Endothelial cell of hepatic sinusoid (primary cell): ENCODE measurements around the gene ANKH.
"Not testable (repeated sequence)": the region's sequence is repeated elsewhere in the genome, so short reads cannot be mapped to it uniquely, and the experiment has no call there.

ENCODE experiments used
- in situ Hi-C: cut with HindIII; loops from 2 replicates; pipeline ENCODE4 v1.10.0; 2017; ENCODE audit warnings: low sequenced_read_pairs

The ANKH gene

GRCh38 chr5:14859150-14859549 is 12.4 kb downstream of the ANKH start:
- in situ Hi-C loops = no loop called here

GRCh38 chr5:14855366-14855765 is 16.2 kb downstream of the ANKH start:
- in situ Hi-C loops = no loop called here

GRCh38 chr5:14854799-14855198 is 16.8 kb downstream of the ANKH start:
- in situ Hi-C loops = loop anchor here (5.0 kb wide), 1 partner anchor 87 kb away; no protein-coding TSS in a partner anchor

- in situ Hi-C loops = loop anchor here (5.0 kb wide), 1 partner anchor 86 kb away; no protein-coding TSS in a partner anchor
Observed at GRCh38 chr5:14853685-14854084, 17.9 kb downstream of the ANKH start.

- in situ Hi-C loops = loop anchor here (5.0 kb wide), 1 partner anchor 85 kb away; no protein-coding TSS in a partner anchor
Observed at GRCh38 chr5:14852779-14853178, 18.8 kb downstream of the ANKH start.

GRCh38 chr5:14851999-14852526 is 19.5 kb downstream of the ANKH start:
- in situ Hi-C loops = loop anchor here (5.0 kb wide), 1 partner anchor 85 kb away; no protein-coding TSS in a partner anchor

- in situ Hi-C loops = loop anchor here (5.0 kb wide), 1 partner anchor 84 kb away; no protein-coding TSS in a partner anchor
Observed at GRCh38 chr5:14851597-14851996, 20.0 kb downstream of the ANKH start.

- in situ Hi-C loops = loop anchor here (5.0 kb wide), 1 partner anchor 84 kb away; no protein-coding TSS in a partner anchor
Observed at GRCh38 chr5:14851050-14851419, 20.5 kb downstream of the ANKH start.

GRCh38 chr5:14850419-14851049 is 21.0 kb downstream of the ANKH start:
- in situ Hi-C loops = loop anchor here (5.0 kb wide), 1 partner anchor 83 kb away; no protein-coding TSS in a partner anchor

- in situ Hi-C loops = loop anchor here (5.0 kb wide), 1 partner anchor 82 kb away; no protein-coding TSS in a partner anchor
Observed at GRCh38 chr5:14849516-14850294, 21.9 kb downstream of the ANKH start.

GRCh38 chr5:14848942-14849341 is 22.6 kb downstream of the ANKH start:
- in situ Hi-C loops = not testable (repeated sequence)

GRCh38 chr5:14848385-14848784 is 23.2 kb downstream of the ANKH start:
- in situ Hi-C loops = no loop called here

GRCh38 chr5:14847471-14847870 is 24.1 kb downstream of the ANKH start:
- in situ Hi-C loops = no loop called here

GRCh38 chr5:14842117-14842516 is 29.5 kb downstream of the ANKH start:
- in situ Hi-C loops = no loop called here

GRCh38 chr5:14840624-14841023 is 31.0 kb downstream of the ANKH start:
- in situ Hi-C loops = no loop called here

- in situ Hi-C loops = no loop called here
Observed at GRCh38 chr5:14838396-14839319, 32.9 kb downstream of the ANKH start.

- in situ Hi-C loops = not testable (repeated sequence)
Observed at GRCh38 chr5:14837423-14838122, 34.0 kb downstream of the ANKH start.

- in situ Hi-C loops = no loop called here
Observed at GRCh38 chr5:14834584-14835550, 36.7 kb downstream of the ANKH start.

- in situ Hi-C loops = no loop called here
Observed at GRCh38 chr5:14834062-14834461, 37.5 kb downstream of the ANKH start.
